CD4-positive, alpha-beta T cell (primary cell): ENCODE results near the gene CCDC187. TPM values are rescaled to one million over a fixed set of nuclear protein-coding genes. Genes with fewer than 3 reads are reported as not detected.

Source experiments
- ATAC-seq: fragments of 200-7000 bp; cut with Tn5 transposase; one replicate; pipeline ENCODE4 v1.10.0; 2022; ENCODE audit warnings: mild to moderate bottlenecking; ENCODE audit not compliant: poor library complexity
- CTCF ChIA-PET: fragments of 350-600 bp; sonication (Branson Sonifier 250); formaldehyde crosslinking; loops from one replicate; lab custom pipeline; 2021; ENCODE audit warnings: antibody characterized with exemption, inconsistent platforms; lab: Charles Lee
- POLR2A ChIA-PET: fragments of 350-600 bp; sonication (Branson Sonifier 250); formaldehyde crosslinking; loops from one replicate; lab custom pipeline; 2021; ENCODE audit warnings: antibody characterized with exemption, inconsistent platforms; lab: Charles Lee
- DNase-seq, 14 experiments: peaks; one replicate each; pipeline ENCODE4 v3.0.0-alpha.2; 2013 to 2020; ENCODE audit warnings: mixed read lengths in 2 of 14
- H3K27ac ChIP-seq, 2 donors: one replicate each; pipeline versions ENCODE4 v1.5.1 to v1.7.0; 2013; ENCODE audit warnings: low read length in 2 of 2, low read depth in 1 of 2, mild to moderate bottlenecking in 1 of 2
- H3K27me3 ChIP-seq, 2 experiments: 1 replicate in 1 of 2; 2 replicates in 1 of 2; pipeline versions ENCODE4 v1.6.1 to v1.7.0; 2013; ENCODE audit warnings: low read length in 2 of 2, control low read depth in 1 of 2, mild to moderate bottlenecking in 1 of 2, moderate library complexity in 1 of 2; ENCODE audit not compliant: insufficient read depth in 2 of 2, control insufficient read depth in 1 of 2
- H3K36me3 ChIP-seq: one replicate; pipeline ENCODE4 v1.6.1; 2013; ENCODE audit warnings: low read length, control low read depth; ENCODE audit not compliant: insufficient read depth
- H3K4me1 ChIP-seq: one replicate; pipeline ENCODE4 v1.6.1; 2013; ENCODE audit warnings: low read length, control low read depth; ENCODE audit not compliant: insufficient read depth
- H3K4me3 ChIP-seq: one replicate; pipeline ENCODE4 v1.5.1; 2013; ENCODE audit warnings: mild to moderate bottlenecking, low read length, moderate library complexity
- H3K9me3 ChIP-seq, 2 experiments: 1 replicate in 1 of 2; 2 replicates in 1 of 2; pipeline versions ENCODE4 v1.6.1 to v1.7.0; 2013; ENCODE audit warnings: low read length in 2 of 2, mild to moderate bottlenecking in 2 of 2, control low read depth in 1 of 2, moderate library complexity in 1 of 2; ENCODE audit not compliant: control insufficient read depth in 1 of 2, insufficient read depth in 1 of 2
- H3K27ac Mint-ChIP-seq: one replicate; pipeline ENCODE4 v1.8.0; 2020; ENCODE audit warnings: mixed read lengths
- H3K27me3 Mint-ChIP-seq: one replicate; pipeline ENCODE4 v1.8.0; 2021; ENCODE audit warnings: mixed read lengths
- H3K36me3 Mint-ChIP-seq: one replicate; pipeline ENCODE4 v1.8.0; 2021; ENCODE audit warnings: low read depth, mixed read lengths
- H3K4me1 Mint-ChIP-seq: one replicate; pipeline ENCODE4 v1.8.0; 2021; ENCODE audit warnings: low read depth, mixed read lengths
- H3K4me3 Mint-ChIP-seq: one replicate; pipeline ENCODE4 v1.8.0; 2020; ENCODE audit warnings: mild to moderate bottlenecking, mixed read lengths
- H3K9me3 Mint-ChIP-seq: one replicate; pipeline ENCODE4 v1.8.0; 2020; ENCODE audit warnings: mixed read lengths
- intact Hi-C, 2 experiments: fragments of 100-400 bp; cut with DNase I in 1 of 2; cut with micrococcal nuclease in 1 of 2; formaldehyde crosslinking; loops; one replicate each; pipeline versions ENCODE4 v1.15.1 to v1.9.0; 2023 to 2025; cut with DNase I, micrococcal nuclease
- total RNA-seq, 174 experiments: library from RNA in 2 of 174; stranded (reverse) in 2 of 174; gene quantifications; one replicate each; pipeline ENCODE4 v1.2.3 and lab custom pipeline; 2021 to 2026
- TF ChIP-seq, protein P1 (sequence below): fragments of 200-600 bp; IDR thresholded peaks from one replicate; pipeline ENCODE4 v1.8.0; 2022; ENCODE audit warnings: antibody characterized with exemption, mild to moderate bottlenecking

The CCDC187 gene
- total RNA-seq, 2 experiments from 2014 or later: not detected

- H3K4me3 ChIP-seq: no peak overlapping the region
- Mint-ChIP-seq H3K36me3 (no peaks in the 10 kb centered on the region), H3K4me1 (no peaks in the 10 kb centered on the region), H3K27ac (no peak overlapping the region), H3K27me3 (no peaks in the 10 kb centered on the region), H3K9me3 (no peaks in the 10 kb centered on the region), H3K4me3 (no peak overlapping the region)
- TF ChIP-seq, protein P1, sequence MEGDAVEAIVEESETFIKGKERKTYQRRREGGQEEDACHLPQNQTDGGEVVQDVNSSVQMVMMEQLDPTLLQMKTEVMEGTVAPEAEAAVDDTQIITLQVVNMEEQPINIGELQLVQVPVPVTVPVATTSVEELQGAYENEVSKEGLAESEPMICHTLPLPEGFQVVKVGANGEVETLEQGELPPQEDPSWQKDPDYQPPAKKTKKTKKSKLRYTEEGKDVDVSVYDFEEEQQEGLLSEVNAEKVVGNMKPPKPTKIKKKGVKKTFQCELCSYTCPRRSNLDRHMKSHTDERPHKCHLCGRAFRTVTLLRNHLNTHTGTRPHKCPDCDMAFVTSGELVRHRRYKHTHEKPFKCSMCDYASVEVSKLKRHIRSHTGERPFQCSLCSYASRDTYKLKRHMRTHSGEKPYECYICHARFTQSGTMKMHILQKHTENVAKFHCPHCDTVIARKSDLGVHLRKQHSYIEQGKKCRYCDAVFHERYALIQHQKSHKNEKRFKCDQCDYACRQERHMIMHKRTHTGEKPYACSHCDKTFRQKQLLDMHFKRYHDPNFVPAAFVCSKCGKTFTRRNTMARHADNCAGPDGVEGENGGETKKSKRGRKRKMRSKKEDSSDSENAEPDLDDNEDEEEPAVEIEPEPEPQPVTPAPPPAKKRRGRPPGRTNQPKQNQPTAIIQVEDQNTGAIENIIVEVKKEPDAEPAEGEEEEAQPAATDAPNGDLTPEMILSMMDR: no peak
- ChIA-PET CTCF (interaction anchor here (1.4 kb wide), 1 partner anchor 16 kb away, joined by 4 read pairs; no protein-coding TSS in a partner anchor), POLR2A (no interaction called here)
- H3K4me1 ChIP-seq: no peaks in the 10 kb centered on the region
- H3K9me3 ChIP-seq: no peaks in the 10 kb centered on the region
- intact Hi-C loops: no loop called here
- H3K36me3 ChIP-seq: no peaks in the 10 kb centered on the region
- H3K27ac ChIP-seq: no peak overlapping the region
- peaks cover 0 to 4% of the 10 kb centered on the region in 2 experiments for H3K27me3 ChIP-seq
- ATAC-seq (no peak), DNase-seq (no peak)
Observed at GRCh38 chr9:136251264-136252115, 52.4 kb downstream of the CCDC187 start.

DNA sequence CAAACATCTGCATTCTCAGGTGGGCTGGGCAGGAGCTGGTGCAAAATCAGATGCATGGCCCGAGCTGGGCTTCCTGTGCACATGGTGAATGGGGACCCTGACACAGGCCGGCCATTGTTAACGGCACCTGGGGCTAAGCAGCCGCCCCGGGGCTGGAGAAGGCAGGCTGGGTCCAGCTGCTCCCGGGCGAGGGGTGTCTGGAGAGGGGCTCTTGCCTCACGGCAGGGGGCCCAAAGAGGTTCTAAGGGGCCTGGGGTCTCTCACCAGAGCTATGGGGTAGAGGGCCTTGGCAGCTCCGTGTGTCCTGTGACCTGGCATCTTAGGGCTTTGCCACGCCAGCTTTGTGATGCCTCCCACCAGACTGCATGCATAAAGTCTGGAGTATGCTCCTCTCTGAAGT lies 53.2 kb downstream of the CCDC187 start:
- Mint-ChIP-seq H3K4me1 (peaks cover 5% of the 10 kb centered on the region), H3K36me3 (no peaks in the 10 kb centered on the region), H3K27ac (no peak overlapping the region), H3K9me3 (no peaks in the 10 kb centered on the region), H3K27me3 (no peaks in the 10 kb centered on the region), H3K4me3 (no peak overlapping the region)
- DNase-seq: no peak
- intact Hi-C loops: no loop called here
- POLR2A ChIA-PET: no interaction called here
- H3K27me3 ChIP-seq: peaks cover 0 to 4% of the 10 kb centered on the region in 2 experiments
- H3K4me1 ChIP-seq: peaks cover 4% of the 10 kb centered on the region
- H3K27ac ChIP-seq: no peak overlapping the region
- CTCF ChIA-PET: interaction anchor here (1.4 kb wide), 1 partner anchor 17 kb away, joined by 4 read pairs; no protein-coding TSS in a partner anchor
- ATAC-seq: no peak
- H3K36me3 ChIP-seq: no peaks in the 10 kb centered on the region
- H3K9me3 ChIP-seq: no peaks in the 10 kb centered on the region
- TF ChIP-seq, protein P1: no peak
- no peak overlapping the region for H3K4me3 ChIP-seq

GRCh38 chr9:136249877-136250559 lies 53.9 kb downstream of the CCDC187 start:
- H3K27me3 Mint-ChIP-seq: no peaks in the 10 kb centered on the region
- DNase-seq: no peak

More at GRCh38 chr9:136249877-136250559, 53.9 kb downstream of the CCDC187 start:
- no peak overlapping the region for H3K4me3 ChIP-seq
- Mint-ChIP-seq H3K9me3 (no peaks in the 10 kb centered on the region), H3K4me1 (peaks cover 6% of the 10 kb centered on the region), H3K36me3 (peaks cover under 1% of the 10 kb centered on the region), H3K4me3 (no peak overlapping the region), H3K27ac (no peak overlapping the region)
- peaks cover 0 to 4% of the 10 kb centered on the region in 2 experiments for H3K27me3 ChIP-seq
- CTCF ChIA-PET: interaction anchor here (1.4 kb wide), 1 partner anchor 18 kb away, joined by 4 read pairs; no protein-coding TSS in a partner anchor
- no peaks in the 10 kb centered on the region for H3K36me3 ChIP-seq
- no peak for ATAC-seq
- POLR2A ChIA-PET: interaction anchor here (1.2 kb wide), 1 partner anchor 17 kb away, joined by 4 read pairs; no protein-coding TSS in a partner anchor
- intact Hi-C loops: loop anchor here (5.0 to 10.0 kb wide), 4 partner anchors 232 to 343 kb away; partner anchors contain the start of genes UBAC1 (in 2 of the 2), CAMSAP1 (in 1 of the 2) and SEC16A (in 1 of the 2)
- no peak overlapping the region for H3K27ac ChIP-seq
- peaks cover 6% of the 10 kb centered on the region for H3K4me1 ChIP-seq
- H3K9me3 ChIP-seq: no peaks in the 10 kb centered on the region
- TF ChIP-seq, protein P1: no peak
